B cell (primary cell): Measurements from ENCODE around the gene CTIF. TPM values are rescaled to one million over a fixed set of nuclear protein-coding genes. Genes with fewer than 3 reads are reported as not detected.

ENCODE experiments used
- ATAC-seq: fragments of 200-7000 bp; cut with Tn5 transposase; one replicate; pipeline ENCODE4 v1.10.0; 2021; ENCODE audit warnings: low read depth, mild to moderate bottlenecking, moderate number of reproducible peaks, moderate library complexity
- CTCF ChIA-PET: fragments of 350-600 bp; sonication (Branson Sonifier 250); formaldehyde crosslinking; loops from one replicate; lab custom pipeline; 2021; ENCODE audit warnings: antibody characterized with exemption, inconsistent platforms; lab: Charles Lee
- POLR2A ChIA-PET: fragments of 350-600 bp; sonication (Branson Sonifier 250); formaldehyde crosslinking; loops from one replicate; lab custom pipeline; 2021; ENCODE audit warnings: antibody characterized with exemption; lab: Charles Lee
- DNase-seq: peaks from one replicate; pipeline ENCODE4 v3.0.0; 2013
- H2AFZ ChIP-seq: 2 replicates; pipeline ENCODE4 v1.6.1; 2012; ENCODE audit warnings: mild to moderate bottlenecking, low read depth, low read length; ENCODE audit not compliant: insufficient read depth, poor library complexity, severe bottlenecking
- H3K27ac ChIP-seq, 2 donors: 1 replicate in 1 of 2; 2 replicates in 1 of 2; pipeline ENCODE4 v1.5.1; 2012 to 2013; ENCODE audit warnings: low read length in 2 of 2, mild to moderate bottlenecking in 2 of 2, moderate library complexity in 1 of 2
- H3K27me3 ChIP-seq, 4 experiments: fragments of 200-600 bp in 1 of 4; sonication (generic) in 1 of 4; replicated peaks in 1 of 4; 1 replicate in 2 of 4; 2 replicates in 2 of 4; pipeline versions ENCODE4 v1.6.1 to v1.7.0; 2013 to 2016; ENCODE audit warnings: low read length in 3 of 4, mild to moderate bottlenecking in 2 of 4, mixed read lengths in 1 of 4, moderate library complexity in 1 of 4; ENCODE audit not compliant: insufficient read depth in 4 of 4, control insufficient read depth in 3 of 4; ENCODE audit errors: control extremely low read depth in 1 of 4
- H3K36me3 ChIP-seq, 2 experiments: replicated peaks in 1 of 2; 1 replicate in 1 of 2; 2 replicates in 1 of 2; pipeline versions ENCODE4 v1.6.1 to v1.7.1; 2013; ENCODE audit warnings: low read length in 1 of 2; ENCODE audit not compliant: insufficient read depth in 2 of 2, control insufficient read depth in 1 of 2; ENCODE audit errors: control extremely low read depth in 1 of 2, extremely low read depth in 1 of 2
- H3K4me1 ChIP-seq, 2 donors: fragments of 200-600 bp in 1 of 2; sonication (generic) in 1 of 2; 1 replicate in 1 of 2; 2 replicates in 1 of 2; pipeline versions ENCODE4 v1.5.1 to v1.6.1; 2013 to 2017; ENCODE audit warnings: low read length in 2 of 2; ENCODE audit not compliant: control insufficient read depth in 2 of 2, insufficient read depth in 2 of 2
- H3K4me2 ChIP-seq: replicated peaks from 2 replicates; pipeline ENCODE3; 2012; ENCODE audit warnings: mild to moderate bottlenecking, low read depth, low read length; ENCODE audit not compliant: poor library complexity, severe bottlenecking
- H3K4me3 ChIP-seq, 5 experiments: fragments of 200-600 bp in 1 of 5; sonication (generic) in 1 of 5; 1 replicate in 3 of 5; 2 replicates in 2 of 5; pipeline versions ENCODE4 v1.5.1 to v1.7.0; 2011 to 2016; ENCODE audit warnings: low read length in 4 of 5, mild to moderate bottlenecking in 4 of 5, low read depth in 2 of 5, control low read depth in 1 of 5, moderate library complexity in 1 of 5; ENCODE audit not compliant: insufficient read depth in 1 of 5; ENCODE audit errors: control extremely low read depth in 1 of 5, extremely low read depth in 1 of 5
- H3K79me2 ChIP-seq: fragments of 200-600 bp; sonication (generic); one replicate; pipeline ENCODE4 v1.6.0; 2016; ENCODE audit warnings: low read length; ENCODE audit not compliant: control insufficient read depth, insufficient read depth
- H3K9ac ChIP-seq: fragments of 200-600 bp; sonication (generic); 2 replicates; pipeline ENCODE4 v1.6.1; 2017; ENCODE audit warnings: mild to moderate bottlenecking, low read length, moderate library complexity
- H3K9me3 ChIP-seq, 3 donors: one replicate each; pipeline versions ENCODE4 v1.6.1 to v1.7.1; 2013; ENCODE audit warnings: low read length in 2 of 3; ENCODE audit not compliant: control insufficient read depth in 2 of 3, insufficient read depth in 1 of 3; ENCODE audit errors: control extremely low read depth in 1 of 3
- H4K20me1 ChIP-seq: 2 replicates; pipeline ENCODE4 v1.6.0; 2012; ENCODE audit warnings: mild to moderate bottlenecking, low read length; ENCODE audit not compliant: insufficient read depth, control insufficient read depth, poor library complexity, severe bottlenecking
- H3K27ac Mint-ChIP-seq: one replicate; pipeline ENCODE4 v1.8.0; 2021; ENCODE audit warnings: mixed read lengths
- H3K27me3 Mint-ChIP-seq: one replicate; pipeline ENCODE4 v1.8.0; 2021; ENCODE audit warnings: mixed read lengths
- H3K4me1 Mint-ChIP-seq: one replicate; pipeline ENCODE4 v1.8.0; 2021; ENCODE audit warnings: mixed read lengths
- H3K4me3 Mint-ChIP-seq: one replicate; pipeline ENCODE4 v1.8.0; 2021; ENCODE audit warnings: mixed read lengths
- H3K9me3 Mint-ChIP-seq: one replicate; pipeline ENCODE4 v1.8.0; 2022; ENCODE audit warnings: mixed read lengths; ENCODE audit not compliant: insufficient read depth
- EZH2 ChIP-seq: IDR thresholded peaks from 2 replicates; pipeline ENCODE4 v1.6.1; 2012; ENCODE audit warnings: borderline replicate concordance, low read depth, mild to moderate bottlenecking, moderate library complexity, low read length; ENCODE audit not compliant: insufficient read depth, poor library complexity, severe bottlenecking
- WGBS: methylation state at CpG from one replicate; pipeline ENCODE4 v1.1.5; 2013; ENCODE audit warnings: missing lambda C conversion rate; ENCODE audit not compliant: insufficient coverage; 5-methylcytosine and 5-hydroxymethylcytosine counted together
- intact Hi-C: fragments of 100-400 bp; cut with micrococcal nuclease; formaldehyde crosslinking; loops from one replicate; pipeline ENCODE4 v1.10.0; 2022
- polyA plus RNA-seq: library from polyadenylated mRNA; depleted of rRNA; stranded (reverse); fragments of >200 nt; gene quantifications from 2 replicates; pipeline ENCODE4 v1.2.3, GENCODE V29; 2012
- total RNA-seq, 2 donors: library from RNA; stranded (reverse); fragments of 120-200 nt in 1 of 2; gene quantifications; 1 replicate in 1 of 2; 2 replicates in 1 of 2; pipeline versions ENCODE4 v1.2.3 to v1.2.4, GENCODE V29; 2013 to 2022
- TF ChIP-seq, protein P1 (sequence below): fragments of 200-600 bp; IDR thresholded peaks from one replicate; pipeline ENCODE4 v1.8.0; 2022; ENCODE audit warnings: antibody characterized with exemption, mild to moderate bottlenecking

CTIF gene
- total and polyA plus RNA-seq, 2 donors (not counting 1 experiment from before 2014, with no cell fraction given), result 3.6 to 16.2 TPM

DNA sequence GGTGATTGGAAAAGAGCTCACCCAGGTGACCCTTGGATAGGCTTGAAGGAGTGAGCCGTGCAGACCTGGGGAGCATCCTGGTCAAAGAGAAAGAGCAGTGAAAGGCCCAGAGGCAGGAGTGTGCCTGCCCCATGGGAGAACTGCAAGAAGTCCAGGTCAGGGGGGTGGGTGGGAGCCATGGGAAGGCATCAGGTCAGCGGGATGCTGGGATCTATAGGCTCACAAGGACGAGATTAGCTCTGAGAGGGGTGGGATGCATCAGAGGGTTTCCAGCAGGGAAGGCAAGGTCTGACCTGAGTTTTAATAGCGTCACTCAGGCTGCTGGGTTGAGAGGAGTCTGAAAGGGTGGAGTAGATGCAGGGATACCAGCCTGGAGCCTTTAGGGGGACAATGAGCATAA, 253.3 kb downstream of the CTIF start:
- POLR2A ChIA-PET, result no interaction called here
- no peaks in the 10 kb centered on the region for H3K27me3 Mint-ChIP-seq
- CTCF ChIA-PET, result interaction anchor here (0.7 kb wide), 1 partner anchor 11 kb away, joined by 3 read pairs; no protein-coding TSS in a partner anchor
- DNase-seq (no peak), ATAC-seq (no peak)
- H3K27ac ChIP-seq, result no peak overlapping the region
- no peak overlapping the region for H3K4me2 ChIP-seq
- intact Hi-C loops, result no loop called here
- peaks cover 20% of the 10 kb centered on the region for H3K4me1 Mint-ChIP-seq
- no peak for TF ChIP-seq EZH2
- TF ChIP-seq, protein P1, sequence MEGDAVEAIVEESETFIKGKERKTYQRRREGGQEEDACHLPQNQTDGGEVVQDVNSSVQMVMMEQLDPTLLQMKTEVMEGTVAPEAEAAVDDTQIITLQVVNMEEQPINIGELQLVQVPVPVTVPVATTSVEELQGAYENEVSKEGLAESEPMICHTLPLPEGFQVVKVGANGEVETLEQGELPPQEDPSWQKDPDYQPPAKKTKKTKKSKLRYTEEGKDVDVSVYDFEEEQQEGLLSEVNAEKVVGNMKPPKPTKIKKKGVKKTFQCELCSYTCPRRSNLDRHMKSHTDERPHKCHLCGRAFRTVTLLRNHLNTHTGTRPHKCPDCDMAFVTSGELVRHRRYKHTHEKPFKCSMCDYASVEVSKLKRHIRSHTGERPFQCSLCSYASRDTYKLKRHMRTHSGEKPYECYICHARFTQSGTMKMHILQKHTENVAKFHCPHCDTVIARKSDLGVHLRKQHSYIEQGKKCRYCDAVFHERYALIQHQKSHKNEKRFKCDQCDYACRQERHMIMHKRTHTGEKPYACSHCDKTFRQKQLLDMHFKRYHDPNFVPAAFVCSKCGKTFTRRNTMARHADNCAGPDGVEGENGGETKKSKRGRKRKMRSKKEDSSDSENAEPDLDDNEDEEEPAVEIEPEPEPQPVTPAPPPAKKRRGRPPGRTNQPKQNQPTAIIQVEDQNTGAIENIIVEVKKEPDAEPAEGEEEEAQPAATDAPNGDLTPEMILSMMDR, result no peak
- WGBS, result 98% methylated on average over 4 of the region's 4 CpGs
- peaks cover 13 to 18% of the 10 kb centered on the region in 2 donors for H3K4me1 ChIP-seq
- H3K4me3 ChIP-seq, result no peak overlapping the region
- no peaks in the 10 kb centered on the region for H3K36me3 ChIP-seq
- no peaks in the 10 kb centered on the region for H3K27me3 ChIP-seq
- no peaks in the 10 kb centered on the region for H3K9me3 Mint-ChIP-seq
- H3K27ac Mint-ChIP-seq, result no peak overlapping the region
- H3K4me3 Mint-ChIP-seq, result no peak overlapping the region
- peaks cover 0 to 5% (median 0%) of the 10 kb centered on the region in 3 donors for H3K9me3 ChIP-seq
- no peak overlapping the region for H2AFZ ChIP-seq
- no peaks in the 10 kb centered on the region for H4K20me1 ChIP-seq
- H3K79me2 ChIP-seq, result no peaks in the 10 kb centered on the region
- no peak overlapping the region for H3K9ac ChIP-seq

DNA sequence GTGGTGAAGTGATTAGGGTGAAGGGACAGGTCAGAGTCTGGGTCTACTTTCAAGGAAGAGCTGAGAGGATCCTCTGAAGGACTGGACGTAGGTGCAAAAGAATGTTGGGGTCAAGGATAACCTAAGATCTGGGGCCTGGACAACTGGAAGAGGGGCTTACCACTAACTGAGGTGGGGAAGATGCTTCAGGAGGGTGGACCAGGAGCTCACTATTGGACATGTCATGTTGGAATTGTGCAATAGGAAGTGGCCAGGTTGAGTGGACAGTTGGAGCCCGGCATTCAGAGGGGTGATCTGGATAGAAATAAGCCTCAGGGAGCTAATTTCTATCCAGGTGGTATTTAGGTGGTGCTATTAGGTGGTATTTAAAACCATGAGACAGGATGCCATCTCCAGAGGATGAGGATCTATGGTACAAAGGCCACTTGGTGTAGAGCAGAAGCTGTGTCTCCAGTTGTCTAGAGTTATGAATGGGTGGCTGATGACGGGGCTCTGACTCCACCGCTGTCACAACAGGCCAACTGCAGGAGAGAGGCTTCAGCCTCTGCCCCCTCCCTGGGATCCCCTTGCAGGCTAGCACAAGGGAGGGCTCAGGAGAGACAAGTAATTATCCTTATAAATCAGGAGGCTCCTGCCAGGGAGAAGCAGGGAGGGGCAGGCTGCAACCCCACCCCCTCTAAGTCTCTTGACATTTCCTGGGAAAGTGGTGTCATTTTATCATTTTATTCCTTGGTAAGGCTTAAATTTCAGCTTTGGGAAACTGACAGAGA, 254.0 kb downstream of the CTIF start:
- H3K4me2 ChIP-seq, result no peak overlapping the region
- intact Hi-C loops, result no loop called here
- H3K4me1 ChIP-seq, result peaks cover 13 to 16% of the 10 kb centered on the region in 2 donors
- DNase-seq, result no peak
- Mint-ChIP-seq H3K27ac (no peak overlapping the region), H3K27me3 (no peaks in the 10 kb centered on the region), H3K9me3 (no peaks in the 10 kb centered on the region), H3K4me1 (peaks cover 24% of the 10 kb centered on the region), H3K4me3 (no peak overlapping the region)
- no peaks in the 10 kb centered on the region for H3K27me3 ChIP-seq
- no peaks in the 10 kb centered on the region for H3K79me2 ChIP-seq
- H3K4me3 ChIP-seq, result no peak overlapping the region
- no peak for ATAC-seq
- peaks cover 0 to 5% (median 0%) of the 10 kb centered on the region in 3 donors for H3K9me3 ChIP-seq
- ChIA-PET POLR2A (no interaction called here), CTCF (interaction anchor here (0.7 kb wide), 1 partner anchor 12 kb away, joined by 3 read pairs; no protein-coding TSS in a partner anchor)
- H3K9ac ChIP-seq, result no peak overlapping the region
- H3K36me3 ChIP-seq, result no peaks in the 10 kb centered on the region
- TF ChIP-seq EZH2, result no peak
- TF ChIP-seq, protein P1, result no peak
- no peak overlapping the region for H3K27ac ChIP-seq
- WGBS, result 98% methylated on average over 4 of the region's 4 CpGs
- H4K20me1 ChIP-seq, result no peaks in the 10 kb centered on the region
- no peak overlapping the region for H2AFZ ChIP-seq
